Measurements from ENCODE around the gene MTMR11.

The MTMR11 gene

GRCh38 chr1:149931212-149931790 lies 5.4 kb downstream of the MTMR11 start:
- Histone ChIP-seq H3K4me2 (ENCODE audit: low read length) (no peak overlapping the region), H3K27me3 (ENCODE audit: control insufficient read depth, insufficient read depth, low read length) (no peaks in the 10 kb centered on the region), H3K27ac (no peak overlapping the region), H3K79me2 (peaks cover 7% of the 10 kb centered on the region), H2AFZ (no peak overlapping the region), H3K4me1 (peaks cover 6% of the 10 kb centered on the region), H3K4me3 (ENCODE audit: low read depth, low read length) (no peak overlapping the region), H3K9ac (no peak overlapping the region), H3K36me3 (ENCODE audit: control insufficient read depth, insufficient read depth, low read length) (no peaks in the 10 kb centered on the region), H3K9me3 (ENCODE audit: control insufficient read depth, low read length) (no peaks in the 10 kb centered on the region)
- no peak for TF ChIP-seq CTCF (IDR thresholded peaks at IDR 0.05)

- Histone ChIP-seq H3K4me2 (ENCODE audit: low read length) (no peak overlapping the region), H3K36me3 (ENCODE audit: control insufficient read depth, insufficient read depth, low read length) (no peaks in the 10 kb centered on the region), H3K4me3 (ENCODE audit: low read depth, low read length) (no peak overlapping the region), H3K9me3 (ENCODE audit: control insufficient read depth, low read length) (no peaks in the 10 kb centered on the region), H2AFZ (no peak overlapping the region), H3K9ac (no peak overlapping the region), H3K4me1 (peaks cover 3% of the 10 kb centered on the region), H3K79me2 (peaks cover 7% of the 10 kb centered on the region), H3K27ac (no peak overlapping the region), H3K27me3 (ENCODE audit: control insufficient read depth, insufficient read depth, low read length) (no peaks in the 10 kb centered on the region)
- TF ChIP-seq CTCF (IDR thresholded peaks at IDR 0.05): no peak
Measured at GRCh38 chr1:149929856-149930255, 6.8 kb downstream of the MTMR11 start.

- Histone ChIP-seq H3K27ac (peak overlapping the region; percentile 99), H2AFZ (peak overlapping the region; percentile 78), H3K4me3 (ENCODE audit: low read depth, low read length) (peak overlapping the region; percentile 81), H3K9ac (no peak overlapping the region), H3K79me2 (peaks cover 7% of the 10 kb centered on the region), H3K36me3 (ENCODE audit: control insufficient read depth, insufficient read depth, low read length) (no peaks in the 10 kb centered on the region), H3K27me3 (ENCODE audit: control insufficient read depth, insufficient read depth, low read length) (no peaks in the 10 kb centered on the region), H3K9me3 (ENCODE audit: control insufficient read depth, low read length) (no peaks in the 10 kb centered on the region), H3K4me1 (peaks cover 3% of the 10 kb centered on the region), H3K4me2 (ENCODE audit: low read length) (peak overlapping the region; percentile 71)
- TF ChIP-seq CTCF (IDR thresholded peaks at IDR 0.05): no peak
Measured at GRCh38 chr1:149928401-149928724, 8.3 kb downstream of the MTMR11 start.

GRCh38 chr1:149927563-149928400 lies 8.9 kb downstream of the MTMR11 start, which contains the start of gene SF3B4:
TSS of gene SF3B4 (minus strand) at chr1:149927803. CDS start at chr1:149927759, 44 bp downstream.
- Histone ChIP-seq H3K27me3 (ENCODE audit: control insufficient read depth, insufficient read depth, low read length) (no peaks in the 10 kb centered on the region), H3K79me2 (peaks cover 7% of the 10 kb centered on the region), H3K4me2 (ENCODE audit: low read length) (peak within 1 kb of the TSS; percentile 71), H3K9me3 (ENCODE audit: control insufficient read depth, low read length) (no peaks in the 10 kb centered on the region), H3K9ac (peak within 1 kb of the TSS; percentile 67), H3K27ac (peak within 1 kb of the TSS; percentile 99), H3K4me1 (peaks cover 3% of the 10 kb centered on the region), H3K36me3 (ENCODE audit: control insufficient read depth, insufficient read depth, low read length) (no peaks in the 10 kb centered on the region), H2AFZ (peak within 1 kb of the TSS; percentile 78), H3K4me3 (ENCODE audit: low read depth, low read length) (peak within 1 kb of the TSS; percentile 81)
- TF ChIP-seq CTCF (IDR thresholded peaks at IDR 0.05): peak; percentile 18

All from parathyroid adenoma (tissue), 2 donors.